Measurements from ENCODE around the gene FAF1. TPM values are rescaled to one million over a fixed set of nuclear protein-coding genes. Genes with fewer than 3 reads are reported as not detected.

The FAF1 gene
- total and polyA plus RNA-seq, 4 donors, result 8.6 to 45.0 (median 18.2) TPM

GRCh38 chr1:50488876-50489275 lies 471.2 kb downstream of the FAF1 start:
- Histone ChIP-seq H3K36me3 (ENCODE audit: control insufficient read depth in 4 of 4, insufficient read depth in 3 of 4, low read depth in 1 of 4, low read length in 3 of 4) (peaks cover 2 to 20% (median 11%) of the 10 kb centered on the region in 4 donors), H3K4me3 (ENCODE audit: low read depth in 1 of 3, low read length in 3 of 3) (no peak overlapping the region), H3K4me1 (ENCODE audit: control insufficient read depth in 4 of 4, insufficient read depth in 4 of 4, low read length in 3 of 4) (no peaks in the 10 kb centered on the region), H3K9ac (ENCODE audit: low read depth in 1 of 2, low read length in 2 of 2) (no peak overlapping the region), H3K9me3 (ENCODE audit: control insufficient read depth in 4 of 4, low read length in 3 of 4) (no peaks in the 10 kb centered on the region), H3K27me3 (ENCODE audit: control insufficient read depth in 4 of 4, insufficient read depth in 4 of 4, low read length in 3 of 4) (no peaks in the 10 kb centered on the region), H3K27ac (ENCODE audit: low read depth in 1 of 2, low read length in 2 of 2) (no peak overlapping the region)
- TF ChIP-seq ATF3 (IDR thresholded peaks at IDR 0.05) (no peak), TAF1 (conservative IDR thresholded peaks at IDR 0.05) (no peak)
- TF ChIP-seq, protein P1, sequence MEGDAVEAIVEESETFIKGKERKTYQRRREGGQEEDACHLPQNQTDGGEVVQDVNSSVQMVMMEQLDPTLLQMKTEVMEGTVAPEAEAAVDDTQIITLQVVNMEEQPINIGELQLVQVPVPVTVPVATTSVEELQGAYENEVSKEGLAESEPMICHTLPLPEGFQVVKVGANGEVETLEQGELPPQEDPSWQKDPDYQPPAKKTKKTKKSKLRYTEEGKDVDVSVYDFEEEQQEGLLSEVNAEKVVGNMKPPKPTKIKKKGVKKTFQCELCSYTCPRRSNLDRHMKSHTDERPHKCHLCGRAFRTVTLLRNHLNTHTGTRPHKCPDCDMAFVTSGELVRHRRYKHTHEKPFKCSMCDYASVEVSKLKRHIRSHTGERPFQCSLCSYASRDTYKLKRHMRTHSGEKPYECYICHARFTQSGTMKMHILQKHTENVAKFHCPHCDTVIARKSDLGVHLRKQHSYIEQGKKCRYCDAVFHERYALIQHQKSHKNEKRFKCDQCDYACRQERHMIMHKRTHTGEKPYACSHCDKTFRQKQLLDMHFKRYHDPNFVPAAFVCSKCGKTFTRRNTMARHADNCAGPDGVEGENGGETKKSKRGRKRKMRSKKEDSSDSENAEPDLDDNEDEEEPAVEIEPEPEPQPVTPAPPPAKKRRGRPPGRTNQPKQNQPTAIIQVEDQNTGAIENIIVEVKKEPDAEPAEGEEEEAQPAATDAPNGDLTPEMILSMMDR (IDR thresholded peaks at IDR 0.05; ENCODE audit: low read depth, low read length, missing input control), result no peak
- DNase-seq (ENCODE audit: low spot score), result no peak
- WGBS, result 68% methylated on average over 1 of the region's 1 CpG

GRCh38 chr1:50488356-50488755 lies 471.7 kb downstream of the FAF1 start:
- DNase-seq (ENCODE audit: low spot score), result no peak
- Histone ChIP-seq H3K4me3 (ENCODE audit: low read depth in 1 of 3, low read length in 3 of 3) (no peak overlapping the region), H3K27me3 (ENCODE audit: control insufficient read depth in 4 of 4, insufficient read depth in 4 of 4, low read length in 3 of 4) (no peaks in the 10 kb centered on the region), H3K36me3 (ENCODE audit: control insufficient read depth in 4 of 4, insufficient read depth in 3 of 4, low read depth in 1 of 4, low read length in 3 of 4) (peaks cover 2 to 18% (median 12%) of the 10 kb centered on the region in 4 donors), H3K9ac (ENCODE audit: low read depth in 1 of 2, low read length in 2 of 2) (no peak overlapping the region), H3K4me1 (ENCODE audit: control insufficient read depth in 4 of 4, insufficient read depth in 4 of 4, low read length in 3 of 4) (no peaks in the 10 kb centered on the region), H3K9me3 (ENCODE audit: control insufficient read depth in 4 of 4, low read length in 3 of 4) (no peaks in the 10 kb centered on the region), H3K27ac (ENCODE audit: low read depth in 1 of 2, low read length in 2 of 2) (no peak overlapping the region)
- TF ChIP-seq RAD21 (IDR thresholded peaks at IDR 0.05) (no peak), TAF1 (conservative IDR thresholded peaks at IDR 0.05) (no peak), GABPA (IDR thresholded peaks at IDR 0.05 in 1 of 2, conservative IDR thresholded peaks at IDR 0.05 in 1 of 2) (no peak), YY1 (IDR thresholded peaks at IDR 0.05) (no peak), ATF3 (IDR thresholded peaks at IDR 0.05) (no peak), JUND (IDR thresholded peaks at IDR 0.05) (no peak), HNF4G (IDR thresholded peaks at IDR 0.05) (no peak), NR2F2 (IDR thresholded peaks at IDR 0.05) (no peak), FOXA2 (IDR thresholded peaks at IDR 0.05) (no peak), EGR1 (IDR thresholded peaks at IDR 0.05; ENCODE audit: low read depth in 2 of 2) (no peak)
- TF ChIP-seq, protein P2, sequence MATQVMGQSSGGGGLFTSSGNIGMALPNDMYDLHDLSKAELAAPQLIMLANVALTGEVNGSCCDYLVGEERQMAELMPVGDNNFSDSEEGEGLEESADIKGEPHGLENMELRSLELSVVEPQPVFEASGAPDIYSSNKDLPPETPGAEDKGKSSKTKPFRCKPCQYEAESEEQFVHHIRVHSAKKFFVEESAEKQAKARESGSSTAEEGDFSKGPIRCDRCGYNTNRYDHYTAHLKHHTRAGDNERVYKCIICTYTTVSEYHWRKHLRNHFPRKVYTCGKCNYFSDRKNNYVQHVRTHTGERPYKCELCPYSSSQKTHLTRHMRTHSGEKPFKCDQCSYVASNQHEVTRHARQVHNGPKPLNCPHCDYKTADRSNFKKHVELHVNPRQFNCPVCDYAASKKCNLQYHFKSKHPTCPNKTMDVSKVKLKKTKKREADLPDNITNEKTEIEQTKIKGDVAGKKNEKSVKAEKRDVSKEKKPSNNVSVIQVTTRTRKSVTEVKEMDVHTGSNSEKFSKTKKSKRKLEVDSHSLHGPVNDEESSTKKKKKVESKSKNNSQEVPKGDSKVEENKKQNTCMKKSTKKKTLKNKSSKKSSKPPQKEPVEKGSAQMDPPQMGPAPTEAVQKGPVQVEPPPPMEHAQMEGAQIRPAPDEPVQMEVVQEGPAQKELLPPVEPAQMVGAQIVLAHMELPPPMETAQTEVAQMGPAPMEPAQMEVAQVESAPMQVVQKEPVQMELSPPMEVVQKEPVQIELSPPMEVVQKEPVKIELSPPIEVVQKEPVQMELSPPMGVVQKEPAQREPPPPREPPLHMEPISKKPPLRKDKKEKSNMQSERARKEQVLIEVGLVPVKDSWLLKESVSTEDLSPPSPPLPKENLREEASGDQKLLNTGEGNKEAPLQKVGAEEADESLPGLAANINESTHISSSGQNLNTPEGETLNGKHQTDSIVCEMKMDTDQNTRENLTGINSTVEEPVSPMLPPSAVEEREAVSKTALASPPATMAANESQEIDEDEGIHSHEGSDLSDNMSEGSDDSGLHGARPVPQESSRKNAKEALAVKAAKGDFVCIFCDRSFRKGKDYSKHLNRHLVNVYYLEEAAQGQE (IDR thresholded peaks at IDR 0.05), result no peak
- WGBS, result 79% methylated on average over 3 of the region's 3 CpGs

GRCh38 chr1:50487725-50488124 lies 472.3 kb downstream of the FAF1 start:
- DNase-seq (ENCODE audit: low spot score), result no peak
- H3K27me3 ChIP-seq (ENCODE audit: control insufficient read depth in 4 of 4, insufficient read depth in 4 of 4, low read length in 3 of 4), result no peaks in the 10 kb centered on the region
- WGBS, result 96% methylated on average over 1 of the region's 1 CpG
- no peak overlapping the region for H3K27ac ChIP-seq (ENCODE audit: low read depth in 1 of 2, low read length in 2 of 2)
- no peaks in the 10 kb centered on the region for H3K4me1 ChIP-seq (ENCODE audit: control insufficient read depth in 4 of 4, insufficient read depth in 4 of 4, low read length in 3 of 4)
- H3K36me3 ChIP-seq (ENCODE audit: control insufficient read depth in 4 of 4, insufficient read depth in 3 of 4, low read depth in 1 of 4, low read length in 3 of 4), result peaks cover 2 to 18% (median 12%) of the 10 kb centered on the region in 4 donors
- no peak for TF ChIP-seq NR2F2 (IDR thresholded peaks at IDR 0.05)
- TF ChIP-seq, protein P3, sequence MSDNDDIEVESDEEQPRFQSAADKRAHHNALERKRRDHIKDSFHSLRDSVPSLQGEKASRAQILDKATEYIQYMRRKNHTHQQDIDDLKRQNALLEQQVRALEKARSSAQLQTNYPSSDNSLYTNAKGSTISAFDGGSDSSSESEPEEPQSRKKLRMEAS (IDR thresholded peaks at IDR 0.05), result no peak
- TF ChIP-seq EGR1 (IDR thresholded peaks at IDR 0.05; ENCODE audit: low read depth in 2 of 2), result no peak
- no peak overlapping the region for H3K9ac ChIP-seq (ENCODE audit: low read depth in 1 of 2, low read length in 2 of 2)
- no peak overlapping the region for H3K4me3 ChIP-seq (ENCODE audit: low read depth in 1 of 3, low read length in 3 of 3)
- H3K9me3 ChIP-seq (ENCODE audit: control insufficient read depth in 4 of 4, low read length in 3 of 4), result no peaks in the 10 kb centered on the region

All from liver (tissue), 9 donors.